T-helper 2 cell treated with Interferon-gamma antibody and Interleukin-4, amounts not matched to agents 100 ng/mL and 5 ng/mL, for 36 hours (primary cell): Measurements from ENCODE around the gene NAGLU. TPM values are rescaled to one million over a fixed set of nuclear protein-coding genes. Genes with fewer than 3 reads are reported as not detected.
"Not testable (repeated sequence)": the region's sequence is repeated elsewhere in the genome, so short reads cannot be mapped to it uniquely, and the experiment has no call there.

Experiments
- intact Hi-C: fragments of 100-400 bp; cut with micrococcal nuclease; formaldehyde crosslinking; loops from one replicate; pipeline ENCODE4 v1.15.1; 2023
- total RNA-seq: library from RNA; stranded (reverse); gene quantifications from 2 replicates; pipeline ENCODE4 v1.2.3, GENCODE V29; 2022

Gene NAGLU
- total RNA-seq, 1 donor from 2014 or later: 18.5 TPM

DNA sequence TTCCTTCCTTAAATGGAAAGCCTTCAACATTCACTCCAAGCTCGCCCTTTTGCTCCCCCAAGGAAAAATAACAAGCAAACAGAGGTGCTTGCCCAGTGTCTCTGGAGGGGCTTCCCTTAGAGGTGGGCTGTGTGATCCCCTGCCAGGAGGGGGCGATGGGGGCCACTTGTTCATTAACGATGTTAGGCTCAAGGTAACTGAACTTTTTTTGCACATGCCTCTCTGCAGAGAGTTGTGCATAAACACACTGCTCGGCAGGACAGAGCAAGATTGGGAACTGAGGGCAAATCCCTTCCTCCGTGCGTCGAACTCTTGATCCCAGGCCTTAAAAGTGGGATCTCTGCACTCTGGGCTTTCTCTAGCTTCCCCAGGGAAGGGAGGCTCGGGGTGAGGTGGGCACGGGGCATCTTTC is 15.5 kb upstream of the NAGLU start:
- intact Hi-C loops: no loop called here

DNA sequence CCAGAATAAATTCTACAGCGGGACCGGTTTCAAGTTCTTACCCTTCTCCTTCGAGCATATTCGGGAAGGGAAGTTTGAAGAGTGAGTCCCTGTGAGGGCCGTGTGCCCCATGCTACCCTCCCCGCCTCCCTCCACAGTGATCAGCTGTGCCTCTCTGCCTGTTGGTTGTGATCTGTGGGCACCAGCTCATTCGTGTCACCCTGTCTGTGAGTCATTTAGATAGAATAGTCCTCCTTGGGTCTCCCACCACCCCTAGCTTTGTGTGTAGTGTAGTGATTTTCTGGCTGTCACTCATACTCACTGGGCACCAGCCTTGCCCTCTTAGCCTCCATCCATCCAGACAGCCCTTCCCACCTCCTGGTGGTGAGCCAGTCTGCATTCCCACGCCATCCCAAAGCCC is 15.0 kb upstream of the NAGLU start:
- intact Hi-C loops: no loop called here

GRCh38 chr17:42521666-42522262 is 14.3 kb upstream of the NAGLU start:
- intact Hi-C loops: no loop called here

GRCh38 chr17:42522263-42522790 is 13.7 kb upstream of the NAGLU start:
- intact Hi-C loops: no loop called here

GRCh38 chr17:42522798-42523278 is 13.2 kb upstream of the NAGLU start:
- intact Hi-C loops: no loop called here

- intact Hi-C loops: no loop called here
Measured at GRCh38 chr17:42525221-42525620, 10.8 kb upstream of the NAGLU start.

GRCh38 chr17:42526031-42526444 is 10.0 kb upstream of the NAGLU start:
- intact Hi-C loops: no loop called here

DNA sequence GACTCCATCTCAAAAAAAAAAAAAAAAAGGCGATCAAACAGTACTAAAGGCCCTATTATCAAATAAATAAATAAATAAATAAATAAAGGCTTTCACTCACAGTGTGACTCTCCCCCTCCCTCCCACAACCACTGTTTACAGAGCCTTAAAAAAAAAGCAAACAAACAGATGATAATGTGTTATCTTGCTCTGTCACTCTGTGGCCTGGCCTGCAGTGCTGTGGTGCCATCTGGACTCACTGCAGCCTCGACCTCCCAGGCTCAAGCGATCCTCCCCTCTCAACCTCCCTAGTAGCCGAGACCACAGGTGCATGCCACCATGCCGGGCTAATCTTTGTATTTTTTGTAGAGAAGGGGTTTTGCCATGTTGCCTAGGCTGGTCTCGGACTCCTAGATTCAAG is 8.1 kb upstream of the NAGLU start:
- intact Hi-C loops: loop anchor here (1.0 kb wide), 2 partner anchors 11 to 100 kb away; no protein-coding TSS in a partner anchor

- intact Hi-C loops: no loop called here
Measured at GRCh38 chr17:42529061-42529460, 7.0 kb upstream of the NAGLU start.

GRCh38 chr17:42530952-42531454 is 5.0 kb upstream of the NAGLU start:
- intact Hi-C loops: loop anchor here (10.0 kb wide), 1 partner anchor 346 kb away; the partner anchor contains the start of genes HCRT and KCNH4

DNA sequence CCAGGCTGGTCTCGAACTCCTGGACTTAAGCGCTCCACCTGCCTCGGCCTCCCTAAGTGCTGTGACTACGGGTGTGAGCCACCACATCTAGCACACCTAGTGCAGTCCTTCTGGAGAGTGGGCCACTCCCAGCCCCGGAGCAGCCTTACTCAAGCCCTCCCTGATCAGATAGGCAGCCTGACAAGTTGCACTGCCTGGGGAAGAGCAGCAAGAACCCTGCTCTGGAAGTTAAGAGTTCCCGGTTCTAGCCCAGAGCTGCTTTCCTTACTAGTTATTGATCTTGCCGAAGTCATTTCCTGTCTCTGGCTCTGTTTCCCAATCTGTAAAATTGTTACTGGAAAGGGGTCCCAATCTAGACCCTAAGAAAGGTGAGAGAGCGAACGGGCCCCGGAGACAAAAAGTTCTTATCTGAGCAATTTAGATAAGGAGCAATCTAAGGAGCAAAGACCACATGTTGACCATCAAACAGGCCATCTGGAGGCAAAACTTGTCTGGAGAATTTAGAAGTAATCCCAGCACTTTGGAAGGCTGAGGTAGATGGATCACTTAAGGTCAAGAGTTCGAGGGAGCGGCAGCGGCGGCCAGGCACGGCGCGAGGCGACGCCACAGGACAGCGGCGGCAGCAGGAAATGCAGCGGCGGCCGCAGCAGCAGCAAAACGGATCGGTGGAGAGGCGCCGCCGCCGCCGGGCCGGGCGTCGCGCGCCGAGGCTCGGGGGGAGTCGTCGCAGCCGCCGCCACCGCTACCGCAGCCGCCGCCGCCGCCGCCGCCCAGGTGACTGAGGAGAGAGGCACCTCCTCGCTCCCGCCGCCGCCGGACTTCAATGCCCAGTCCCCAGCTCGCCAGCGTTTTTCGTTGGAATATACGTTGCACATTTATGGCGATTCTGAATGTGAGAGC is 4.3 kb upstream of the NAGLU start:
- intact Hi-C loops: loop anchor here (10.0 kb wide), 1 partner anchor 347 kb away; the partner anchor contains the start of genes HCRT and KCNH4

DNA sequence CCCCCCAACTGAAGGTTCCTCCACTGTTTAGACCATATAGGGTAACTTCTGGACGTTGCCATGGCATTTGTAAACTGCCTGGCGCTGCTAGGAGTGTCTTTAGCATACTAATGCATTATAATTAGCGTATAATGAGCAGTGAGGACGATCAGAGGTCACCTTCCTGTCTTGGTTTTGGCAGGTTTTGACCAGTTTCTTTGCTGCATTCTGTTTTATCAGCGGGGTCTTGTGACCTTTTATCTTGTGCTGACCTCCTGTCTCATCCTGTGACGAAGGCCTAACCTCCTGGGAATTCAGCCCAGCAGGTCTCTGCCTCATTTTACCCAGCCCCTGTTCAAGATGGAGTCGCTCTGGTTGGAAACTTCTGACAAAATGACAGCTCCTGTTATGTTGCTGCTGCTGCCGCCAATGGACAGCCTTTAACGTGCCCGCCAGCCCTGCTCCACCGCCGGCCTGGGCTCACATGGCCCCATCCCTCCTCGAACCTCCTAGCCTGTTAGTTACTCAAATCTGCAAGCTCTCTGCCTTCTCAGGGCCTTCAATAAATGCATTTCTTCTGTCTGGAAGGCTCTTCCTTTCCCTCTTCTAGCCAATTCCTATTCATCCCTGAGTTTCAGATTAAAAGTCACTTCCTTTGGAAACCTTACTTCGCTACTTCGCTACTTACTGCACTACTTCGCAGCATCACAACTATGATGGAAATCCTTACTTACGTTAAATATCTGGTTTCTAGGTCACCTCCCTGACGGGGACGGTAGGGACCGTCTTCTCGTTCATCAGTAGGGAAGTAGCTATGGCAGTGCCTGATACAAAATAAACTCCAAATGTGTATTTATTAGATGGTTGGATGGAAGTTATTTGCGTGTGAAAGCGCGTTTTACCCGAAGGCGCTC is 640 bp upstream of the NAGLU start:
- intact Hi-C loops: loop anchor here (10.0 kb wide), 1 partner anchor 351 kb away; the partner anchor contains the start of genes HCRT and KCNH4

GRCh38 chr17:42536372-42537155 is 523 bp downstream of the NAGLU start:
- intact Hi-C loops: loop anchor here (10.0 kb wide), 1 partner anchor 352 kb away; the partner anchor contains the start of genes HCRT and KCNH4

DNA sequence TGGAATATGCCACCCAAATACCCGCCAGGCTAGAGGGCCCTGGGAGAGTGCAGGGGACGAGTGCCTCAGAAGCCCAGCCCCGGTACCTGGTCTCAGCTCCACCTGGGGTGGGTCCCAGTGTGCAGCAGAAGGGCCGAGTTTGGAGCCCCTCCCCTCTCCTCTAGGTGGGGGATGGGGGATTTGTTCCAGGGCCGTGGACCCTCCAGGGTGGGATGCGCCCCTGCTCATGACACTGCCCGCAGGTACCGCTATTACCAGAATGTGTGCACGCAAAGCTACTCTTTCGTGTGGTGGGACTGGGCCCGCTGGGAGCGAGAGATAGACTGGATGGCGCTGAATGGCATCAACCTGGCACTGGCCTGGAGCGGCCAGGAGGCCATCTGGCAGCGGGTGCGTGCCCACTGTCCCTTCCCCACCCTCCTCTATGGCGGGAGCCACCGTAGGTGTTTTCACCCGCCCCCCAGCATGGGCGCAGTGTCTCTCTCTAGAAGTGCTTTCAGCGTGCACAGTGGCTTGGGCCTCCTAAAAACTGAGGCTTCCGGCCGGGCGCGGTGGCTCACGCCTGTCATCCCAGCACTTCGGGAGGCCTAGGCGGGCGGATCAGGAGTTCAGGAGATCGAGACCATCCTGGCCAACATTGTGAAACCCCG is 1.2 kb downstream of the NAGLU start:
- intact Hi-C loops: loop anchor here (10.0 kb wide), 1 partner anchor 352 kb away; the partner anchor contains the start of genes HCRT and KCNH4

DNA sequence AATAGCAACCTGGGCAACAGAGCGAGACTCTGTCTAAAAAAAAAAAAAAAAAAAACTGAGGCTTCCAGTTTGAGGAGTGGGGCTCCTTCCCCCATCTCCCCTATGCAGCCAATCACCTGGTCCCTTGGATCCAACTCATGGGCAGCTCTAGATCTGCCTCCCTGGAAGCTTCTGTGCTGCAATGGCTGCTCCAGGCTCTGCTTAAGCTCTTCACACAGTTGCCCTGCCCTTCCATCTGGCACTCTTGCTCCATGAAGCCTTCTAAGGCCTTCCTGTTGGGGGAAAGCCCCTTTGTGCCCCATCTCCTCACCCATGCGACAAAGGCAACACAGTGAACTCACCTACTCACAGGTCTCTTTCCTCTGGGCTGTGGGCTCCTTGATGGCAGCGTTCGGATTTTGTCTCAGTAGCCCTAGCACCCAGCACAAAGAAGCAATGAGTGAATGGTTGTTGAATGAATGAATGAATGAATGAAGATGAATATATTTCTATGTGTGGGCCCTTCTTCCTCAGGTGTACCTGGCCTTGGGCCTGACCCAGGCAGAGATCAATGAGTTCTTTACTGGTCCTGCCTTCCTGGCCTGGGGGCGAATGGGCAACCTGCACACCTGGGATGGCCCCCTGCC is 1.9 kb downstream of the NAGLU start:
- intact Hi-C loops: loop anchor here (10.0 kb wide), 1 partner anchor 353 kb away; the partner anchor contains the start of genes HCRT and KCNH4

- intact Hi-C loops: loop anchor here (10.0 kb wide), 1 partner anchor 354 kb away; the partner anchor contains the start of genes HCRT and KCNH4
Measured at GRCh38 chr17:42538482-42538881, 2.4 kb downstream of the NAGLU start.

GRCh38 chr17:42540558-42540957 is 4.5 kb downstream of the NAGLU start:
- intact Hi-C loops: not testable (repeated sequence)

DNA sequence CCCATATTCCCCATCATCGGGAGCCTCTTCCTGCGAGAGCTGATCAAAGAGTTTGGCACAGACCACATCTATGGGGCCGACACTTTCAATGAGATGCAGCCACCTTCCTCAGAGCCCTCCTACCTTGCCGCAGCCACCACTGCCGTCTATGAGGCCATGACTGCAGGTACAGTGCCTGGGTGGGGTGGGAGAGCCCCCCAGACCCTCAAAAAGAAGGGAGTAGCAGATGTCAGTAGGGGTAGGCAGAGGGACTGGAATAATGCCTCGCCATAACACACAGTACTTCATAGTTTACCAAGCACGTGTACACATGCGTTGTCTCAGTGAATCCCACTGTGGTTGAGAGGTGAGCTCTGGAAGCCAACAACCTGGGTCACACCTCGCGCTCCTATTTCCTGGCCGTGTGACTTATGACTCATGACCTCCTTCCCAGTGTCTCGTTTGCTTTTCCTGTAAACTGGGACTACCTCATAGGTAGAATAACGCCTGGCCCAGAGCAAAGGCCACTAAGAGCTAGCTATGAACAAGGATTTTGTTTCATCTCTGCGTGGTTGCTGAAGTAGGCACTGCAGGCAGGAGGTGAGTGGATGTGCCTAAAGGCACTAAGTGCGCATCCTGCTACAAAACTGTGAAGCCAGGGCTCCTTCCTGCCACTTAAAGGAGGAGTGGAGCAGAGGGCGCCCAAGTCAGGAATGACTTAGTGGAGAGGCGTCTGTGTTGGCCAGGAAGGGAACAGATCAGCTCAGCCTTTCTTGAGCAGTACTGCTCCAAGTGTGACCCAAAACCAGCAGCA is 5.2 kb downstream of the NAGLU start:
- intact Hi-C loops: no loop called here
